ENCODE results near the gene ADRB1.
A peak's percentile ranks its signal among the peaks of the same experiment; 100 is the strongest.

The ADRB1 gene

GRCh38 chr10:114043532-114044246 is at the start of gene ADRB1:
Gene ADRB1 (plus strand): TSS chr10:114043866. CDS start chr10:114044133, 267 bp downstream.
- H3K27ac ChIP-seq: no peak within 1 kb of the TSS
- peak within 1 kb of the TSS; percentile 52 for H3K4me3 ChIP-seq (ENCODE audit: low read depth, low read length)
- H3K27me3 ChIP-seq (replicated peaks): peaks cover 20% of the 10 kb centered on the region
- in situ Hi-C loops (cut with HindIII; ENCODE audit: low pct_ligation_motif_present, low sequenced_read_pairs): no loop called here
- no peaks in the 10 kb centered on the region for H3K36me3 ChIP-seq (replicated peaks)
- peak; percentile 24 for DNase-seq
- TF ChIP-seq CTCF (IDR thresholded peaks at IDR 0.05; ENCODE audit: low read depth, low read length, missing control alignments): no peak

DNA sequence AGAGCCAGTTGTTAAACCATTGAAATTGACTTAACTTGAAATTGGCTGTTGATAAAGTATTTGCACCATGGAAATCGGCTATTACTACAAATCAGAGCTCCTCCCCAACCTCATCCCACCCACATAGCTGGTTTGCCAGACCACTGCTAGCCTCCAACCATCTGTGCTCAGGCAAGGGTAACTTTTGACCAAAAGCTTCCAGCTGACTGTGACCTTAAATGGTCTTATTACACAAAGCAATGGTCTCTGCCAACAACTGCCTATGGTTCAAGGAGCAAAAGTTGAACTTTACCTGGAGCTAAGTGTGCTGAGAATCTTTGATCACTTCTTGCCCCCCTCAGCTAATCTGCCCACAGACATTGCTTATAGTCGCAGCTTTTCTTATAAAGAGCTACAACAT is 48.5 kb upstream of the ADRB1 start:
- H3K27me3 ChIP-seq (replicated peaks): no peaks in the 10 kb centered on the region
- H3K27ac ChIP-seq: no peak overlapping the region
- no peak for TF ChIP-seq CTCF (IDR thresholded peaks at IDR 0.05; ENCODE audit: low read depth, low read length, missing control alignments)
- H3K4me3 ChIP-seq (ENCODE audit: low read depth, low read length): no peak overlapping the region
- DNase-seq: no peak
- H3K36me3 ChIP-seq (replicated peaks): no peaks in the 10 kb centered on the region
- in situ Hi-C loops (cut with HindIII; ENCODE audit: low pct_ligation_motif_present, low sequenced_read_pairs): no loop called here

GRCh38 chr10:113997428-113997827 is 46.2 kb upstream of the ADRB1 start:
- Histone ChIP-seq H3K27me3 (replicated peaks) (no peaks in the 10 kb centered on the region), H3K36me3 (replicated peaks) (no peaks in the 10 kb centered on the region), H3K27ac (no peak overlapping the region), H3K4me3 (ENCODE audit: low read depth, low read length) (no peak overlapping the region)
- no peak for TF ChIP-seq CTCF (IDR thresholded peaks at IDR 0.05; ENCODE audit: low read depth, low read length, missing control alignments)
- no peak for DNase-seq
- in situ Hi-C loops (cut with HindIII; ENCODE audit: low pct_ligation_motif_present, low sequenced_read_pairs): no loop called here

DNA sequence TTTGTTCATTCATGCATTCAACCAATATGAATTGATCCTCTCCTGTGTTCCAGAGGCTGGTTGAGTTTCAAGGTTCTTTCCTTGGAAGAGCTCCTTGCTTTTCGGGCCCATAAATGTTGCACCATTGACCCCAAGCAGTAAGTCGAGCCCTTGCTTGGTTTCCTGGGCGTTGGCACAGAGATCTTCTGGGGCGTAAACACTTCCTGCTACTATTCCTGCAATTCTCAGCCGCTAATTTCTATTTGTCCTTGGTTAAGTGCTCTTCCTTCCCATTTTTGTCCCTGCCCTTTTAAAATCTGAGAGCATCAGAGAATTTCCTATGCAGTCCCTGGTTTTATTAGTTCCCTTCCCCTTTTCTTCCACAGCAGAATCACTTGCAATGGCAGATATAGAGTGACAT is 44.1 kb upstream of the ADRB1 start:
- no peak for DNase-seq
- Histone ChIP-seq H3K27me3 (replicated peaks) (no peaks in the 10 kb centered on the region), H3K27ac (no peak overlapping the region), H3K36me3 (replicated peaks) (no peaks in the 10 kb centered on the region), H3K4me3 (ENCODE audit: low read depth, low read length) (no peak overlapping the region)
- TF ChIP-seq CTCF (IDR thresholded peaks at IDR 0.05; ENCODE audit: low read depth, low read length, missing control alignments): no peak
- in situ Hi-C loops (cut with HindIII; ENCODE audit: low pct_ligation_motif_present, low sequenced_read_pairs): no loop called here

GRCh38 chr10:114000457-114001010 is 43.1 kb upstream of the ADRB1 start:
- in situ Hi-C loops (cut with HindIII; ENCODE audit: low pct_ligation_motif_present, low sequenced_read_pairs): no loop called here
- DNase-seq: no peak
- Histone ChIP-seq H3K4me3 (ENCODE audit: low read depth, low read length) (no peak overlapping the region), H3K36me3 (replicated peaks) (no peaks in the 10 kb centered on the region), H3K27ac (no peak overlapping the region), H3K27me3 (replicated peaks) (no peaks in the 10 kb centered on the region)
- TF ChIP-seq CTCF (IDR thresholded peaks at IDR 0.05; ENCODE audit: low read depth, low read length, missing control alignments): no peak
